Measurements from ENCODE around the gene NKAPD1.

- TF ChIP-seq POLR2A (IDR thresholded peaks at IDR 0.05) (no peak), CTCF (IDR thresholded peaks at IDR 0.05) (no peak)
Measured at GRCh38 chr11:112062923-112063322, 11.2 kb upstream of the NKAPD1 start.
